GM18508 (cell line): Measurements from ENCODE around the gene SLC26A1.

Source experiments
- ATAC-seq: cut with Tn5 transposase; IDR thresholded peaks from one replicate; pipeline ENCODE4 v1.9.1; 2021; ENCODE audit warnings: moderate number of reproducible peaks; ENCODE audit not compliant: insufficient read depth, unreplicated experiment

Gene SLC26A1

GRCh38 chr4:993111-994029 is at the start of gene SLC26A1:
SLC26A1 (minus strand) TSS chr4:993404; CDS start chr4:991703, 1,701 bp downstream.
- ATAC-seq = no peak

GRCh38 chr4:1042352-1043055 is 49.3 kb upstream of the SLC26A1 start:
- no peak for ATAC-seq

GRCh38 chr4:1041936-1042330 is 48.7 kb upstream of the SLC26A1 start:
- no peak for ATAC-seq

- ATAC-seq = no peak
Measured at GRCh38 chr4:1041147-1041935, 48.1 kb upstream of the SLC26A1 start.

GRCh38 chr4:1040344-1041146 is 47.3 kb upstream of the SLC26A1 start:
- no peak for ATAC-seq

GRCh38 chr4:1039493-1040343 is 46.5 kb upstream of the SLC26A1 start:
- ATAC-seq = no peak

GRCh38 chr4:1038948-1039492 is 45.8 kb upstream of the SLC26A1 start:
- no peak for ATAC-seq

GRCh38 chr4:1036976-1037810 is 44.0 kb upstream of the SLC26A1 start:
- ATAC-seq = no peak

- ATAC-seq = no peak
Measured at GRCh38 chr4:1036095-1036494, 42.9 kb upstream of the SLC26A1 start.

GRCh38 chr4:1035510-1035909 is 42.3 kb upstream of the SLC26A1 start:
- no peak for ATAC-seq

- no peak for ATAC-seq
Measured at GRCh38 chr4:1033840-1034551, 40.8 kb upstream of the SLC26A1 start.

GRCh38 chr4:1032861-1033260 is 39.7 kb upstream of the SLC26A1 start:
- no peak for ATAC-seq

- ATAC-seq = no peak
Measured at GRCh38 chr4:1031956-1032795, 39.0 kb upstream of the SLC26A1 start.

- no peak for ATAC-seq
Measured at GRCh38 chr4:1031346-1031745, 38.1 kb upstream of the SLC26A1 start.

GRCh38 chr4:1030559-1030958 is 37.4 kb upstream of the SLC26A1 start:
- ATAC-seq = no peak

- ATAC-seq = no peak
Measured at GRCh38 chr4:1030031-1030430, 36.8 kb upstream of the SLC26A1 start.
